Immature natural killer cell (primary cell): Measurements from ENCODE around the gene RAC2. TPM values are rescaled to one million over a fixed set of nuclear protein-coding genes. Genes with fewer than 3 reads are reported as not detected.
"Not testable (repeated sequence)": the region's sequence is repeated elsewhere in the genome, so short reads cannot be mapped to it uniquely, and the experiment has no call there.

ENCODE experiments used
- DNase-seq, 3 donors: peaks; one replicate each; pipeline ENCODE4 v3.0.0; 2022; ENCODE audit warnings: mixed read lengths in 1 of 3
- H3K27ac Mint-ChIP-seq, 6 donors: one replicate each; pipeline ENCODE4 v1.8.0; 2020; ENCODE audit warnings: mixed read lengths in 6 of 6, mild to moderate bottlenecking in 5 of 6, inconsistent platforms in 4 of 6, moderate library complexity in 3 of 6
- H3K27me3 Mint-ChIP-seq, 3 donors: one replicate each; pipeline ENCODE4 v1.8.0; 2020 to 2021; ENCODE audit warnings: low read depth in 3 of 3, mild to moderate bottlenecking in 3 of 3, mixed read lengths in 3 of 3, moderate library complexity in 3 of 3, inconsistent platforms in 1 of 3
- H3K36me3 Mint-ChIP-seq, 3 donors: one replicate each; pipeline ENCODE4 v1.8.0; 2020; ENCODE audit warnings: mixed read lengths in 3 of 3, inconsistent platforms in 2 of 3, mild to moderate bottlenecking in 2 of 3
- H3K4me1 Mint-ChIP-seq, 2 donors: one replicate each; pipeline ENCODE4 v1.8.0; 2020; ENCODE audit warnings: inconsistent platforms in 2 of 2, mild to moderate bottlenecking in 2 of 2, mixed read lengths in 2 of 2, moderate library complexity in 1 of 2
- H3K4me3 Mint-ChIP-seq, 5 donors: one replicate each; pipeline ENCODE4 v1.8.0; 2020; ENCODE audit warnings: mild to moderate bottlenecking in 5 of 5, mixed read lengths in 5 of 5, inconsistent platforms in 3 of 5, moderate library complexity in 3 of 5
- H3K9me3 Mint-ChIP-seq, 6 donors: one replicate each; pipeline ENCODE4 v1.8.0; 2020; ENCODE audit warnings: mild to moderate bottlenecking in 6 of 6, mixed read lengths in 6 of 6, inconsistent platforms in 4 of 6, moderate library complexity in 3 of 6
- polyA plus RNA-seq, 3 donors: library from polyadenylated mRNA; unstranded; fragments of 300-500 nt; fragmentation: Illumina TruSeq; gene quantifications; one replicate each; pipeline ENCODE4 v1.2.3, GENCODE V29; 2021

RAC2 gene
- polyA plus RNA-seq, 3 donors from 2014 or later = 962 to 1,843 (median 1,262) TPM

- peaks cover 0 to 1% (median 0%) of the 10 kb centered on the region in 6 donors for H3K9me3 Mint-ChIP-seq
- H3K4me1 Mint-ChIP-seq = peaks cover 12 to 18% of the 10 kb centered on the region in 2 donors
- H3K27ac Mint-ChIP-seq = no peak overlapping the region
- no peaks in the 10 kb centered on the region for H3K36me3 Mint-ChIP-seq
- peaks cover 1 to 7% (median 5%) of the 10 kb centered on the region in 3 donors for H3K27me3 Mint-ChIP-seq
- DNase-seq = no peak
- no peak overlapping the region for H3K4me3 Mint-ChIP-seq
These were observed 14.1 kb upstream of the RAC2 start for GRCh38 chr22:37258005-37258752.

DNA sequence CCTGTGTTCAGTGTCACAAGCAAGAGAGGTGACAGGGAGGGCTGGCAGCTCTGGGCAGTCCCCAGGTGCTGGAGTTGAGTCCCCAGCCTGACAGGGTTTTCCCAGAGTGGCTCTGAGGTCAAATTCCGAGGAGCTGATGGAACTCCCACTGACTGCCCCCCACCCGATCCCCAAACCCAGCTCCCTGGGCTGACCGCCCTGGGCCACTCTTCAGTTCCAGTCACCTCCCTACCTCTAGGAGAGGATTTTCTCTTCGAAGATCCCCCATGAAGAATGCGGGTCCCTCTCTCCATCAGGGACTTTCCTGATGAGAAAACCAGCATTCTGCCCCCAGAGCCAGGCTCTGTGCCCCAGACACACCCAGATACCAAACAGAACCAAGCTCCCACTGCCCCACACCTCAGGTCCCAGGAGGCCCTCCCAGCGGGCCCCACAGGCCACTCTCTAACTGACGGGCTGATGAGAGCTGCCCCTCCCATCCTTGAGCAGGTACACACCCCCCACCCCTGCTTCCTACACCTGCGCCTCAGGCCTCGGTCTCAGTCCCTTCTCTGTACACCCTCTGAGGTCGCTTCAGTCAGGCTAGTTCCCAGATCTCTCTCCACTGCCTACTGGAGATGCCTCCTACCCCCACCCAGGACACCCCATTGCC, 12.1 kb upstream of the RAC2 start:
- no peak for DNase-seq
- Mint-ChIP-seq H3K27ac (no peak overlapping the region), H3K36me3 (no peaks in the 10 kb centered on the region), H3K4me3 (no peak overlapping the region), H3K27me3 (peaks cover 1 to 3% (median 3%) of the 10 kb centered on the region in 3 donors), H3K9me3 (peaks cover 0 to 1% (median 0%) of the 10 kb centered on the region in 6 donors), H3K4me1 (peaks cover 12 to 18% of the 10 kb centered on the region in 2 donors)

DNA sequence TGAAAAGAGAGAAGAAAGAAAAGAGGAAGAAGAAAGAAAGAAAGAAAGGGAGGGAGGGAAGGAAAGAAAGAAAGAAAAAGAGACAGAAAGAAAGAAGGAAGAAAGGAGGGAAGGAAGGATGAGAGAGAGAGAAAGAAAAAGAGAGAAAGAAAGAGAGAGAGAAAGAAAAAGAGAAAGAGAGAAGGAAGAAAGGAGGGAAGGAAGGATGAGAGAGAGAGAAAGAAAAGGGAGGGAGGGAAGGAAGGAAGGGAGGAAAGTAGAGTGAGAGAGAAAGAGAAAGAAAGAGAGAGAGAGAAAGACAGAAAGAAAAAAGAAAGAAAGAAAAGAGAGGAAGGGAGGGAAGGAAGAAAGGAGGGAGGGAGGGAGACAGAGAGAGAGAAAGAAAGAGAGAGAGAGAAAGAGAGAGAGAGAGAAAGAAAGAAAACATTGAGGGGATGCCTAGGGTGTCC, 11.5 kb upstream of the RAC2 start:
- no peak for DNase-seq
- Mint-ChIP-seq H3K4me1 (peaks cover 6 to 11% of the 10 kb centered on the region in 2 donors), H3K27me3 (peaks cover 0 to 3% (median 1%) of the 10 kb centered on the region in 3 donors), H3K36me3 (no peaks in the 10 kb centered on the region), H3K4me3 (no peak overlapping the region), H3K27ac (peak overlapping the region in 1 of 6 donors; percentile 49), H3K9me3 (no peaks in the 10 kb centered on the region)

DNA sequence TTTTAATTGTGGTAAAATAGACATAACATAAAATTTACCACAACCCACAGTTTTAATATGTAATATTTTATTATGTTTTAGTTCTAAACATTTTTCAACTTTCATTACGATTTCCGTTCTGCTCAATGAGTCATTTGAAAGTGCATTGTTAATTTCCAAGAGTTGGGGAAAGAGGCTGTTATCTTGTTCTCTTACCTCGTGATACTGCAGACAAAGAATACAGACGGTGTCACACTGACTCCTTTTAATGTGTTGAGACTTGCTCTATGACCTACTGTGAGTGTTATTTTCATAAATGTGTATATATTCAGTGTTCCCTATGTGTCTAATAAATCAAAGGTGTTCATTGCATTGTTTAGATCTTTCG, 10.8 kb upstream of the RAC2 start:
- H3K27me3 Mint-ChIP-seq = peaks cover 0 to 3% (median 1%) of the 10 kb centered on the region in 3 donors
- no peaks in the 10 kb centered on the region for H3K36me3 Mint-ChIP-seq
- H3K9me3 Mint-ChIP-seq = no peaks in the 10 kb centered on the region
- DNase-seq = no peak
- no peak overlapping the region for H3K27ac Mint-ChIP-seq
- H3K4me3 Mint-ChIP-seq = no peak overlapping the region
- peaks cover 5 to 8% of the 10 kb centered on the region in 2 donors for H3K4me1 Mint-ChIP-seq

- no peak for DNase-seq
- Mint-ChIP-seq H3K4me1 (peaks cover under 1 to 3% of the 10 kb centered on the region in 2 donors), H3K27ac (no peak overlapping the region), H3K4me3 (no peak overlapping the region), H3K27me3 (peaks cover 0 to 3% (median 1%) of the 10 kb centered on the region in 3 donors), H3K9me3 (no peaks in the 10 kb centered on the region), H3K36me3 (no peaks in the 10 kb centered on the region)
These were observed 10.3 kb upstream of the RAC2 start for GRCh38 chr22:37254209-37254866.

- no peaks in the 10 kb centered on the region for H3K4me1 Mint-ChIP-seq
- H3K36me3 Mint-ChIP-seq = no peaks in the 10 kb centered on the region
- H3K27ac Mint-ChIP-seq = no peak overlapping the region
- peaks cover 0 to 3% (median 3%) of the 10 kb centered on the region in 3 donors for H3K27me3 Mint-ChIP-seq
- DNase-seq = no peak
- H3K9me3 Mint-ChIP-seq = no peaks in the 10 kb centered on the region
- H3K4me3 Mint-ChIP-seq = no peak overlapping the region
These were observed 9.1 kb upstream of the RAC2 start for GRCh38 chr22:37253126-37253660.

GRCh38 chr22:37251836-37252235, 7.8 kb upstream of the RAC2 start:
- H3K36me3 Mint-ChIP-seq, DNase-seq, H3K27ac Mint-ChIP-seq, H3K9me3 Mint-ChIP-seq, H3K4me3 Mint-ChIP-seq, H3K27me3 Mint-ChIP-seq, H3K4me1 Mint-ChIP-seq: not testable (repeated sequence)

DNA sequence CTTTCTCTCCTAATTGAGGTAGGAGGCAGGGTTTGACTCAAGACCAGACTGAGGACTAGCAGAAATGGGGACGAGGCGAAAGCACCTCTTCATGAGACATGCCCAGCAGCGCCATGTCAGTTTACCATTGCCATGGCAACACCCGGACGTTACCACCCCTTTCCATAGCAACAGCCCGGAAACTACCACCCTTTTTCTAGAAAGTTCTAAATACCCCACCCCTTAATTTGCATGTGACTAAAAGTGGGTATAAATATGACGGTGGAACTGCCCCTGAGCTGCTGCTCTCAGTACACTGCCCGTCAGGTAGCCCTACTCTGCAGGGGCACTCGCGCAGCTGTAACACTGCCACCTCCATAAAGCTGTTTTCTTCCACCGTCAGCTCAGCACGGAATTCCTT, 5.9 kb upstream of the RAC2 start:
- H3K27me3 Mint-ChIP-seq = peaks cover 0 to 5% (median 2%) of the 10 kb centered on the region in 3 donors
- H3K9me3 Mint-ChIP-seq = no peaks in the 10 kb centered on the region
- H3K4me1 Mint-ChIP-seq = peaks cover 9 to 10% of the 10 kb centered on the region in 2 donors
- no peaks in the 10 kb centered on the region for H3K36me3 Mint-ChIP-seq
- DNase-seq = no peak
- no peak overlapping the region for H3K4me3 Mint-ChIP-seq
- no peak overlapping the region for H3K27ac Mint-ChIP-seq

DNA sequence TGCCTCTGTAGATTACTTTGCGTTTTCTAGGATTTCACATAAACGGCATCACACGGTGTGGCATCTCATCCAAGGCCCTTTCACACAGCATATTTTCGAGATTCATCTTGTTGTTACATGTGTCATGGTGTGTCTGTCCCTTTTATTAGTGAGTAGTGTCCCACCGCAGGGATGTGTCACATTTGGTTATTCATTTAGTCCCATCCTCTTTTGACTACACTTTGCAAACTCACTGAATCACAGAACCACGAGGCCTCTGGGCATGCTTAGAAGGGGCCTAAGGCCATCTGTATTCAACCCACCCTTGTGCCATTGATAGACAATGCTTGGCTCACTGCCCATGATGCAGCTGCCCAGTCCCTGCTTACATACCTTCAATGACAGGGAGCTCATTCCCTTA, 4.2 kb upstream of the RAC2 start:
- Mint-ChIP-seq H3K9me3 (no peaks in the 10 kb centered on the region), H3K27me3 (peaks cover 9 to 14% (median 11%) of the 10 kb centered on the region in 3 donors), H3K27ac (no peak overlapping the region), H3K36me3 (no peaks in the 10 kb centered on the region), H3K4me1 (peaks cover 21 to 22% of the 10 kb centered on the region in 2 donors), H3K4me3 (no peak overlapping the region)
- DNase-seq = no peak

GRCh38 chr22:37245740-37246139, 1.7 kb upstream of the RAC2 start:
- DNase-seq = no peak
- Mint-ChIP-seq H3K4me3 (peak overlapping the region in 2 of 5 donors; percentile 33 to 35), H3K9me3 (no peaks in the 10 kb centered on the region), H3K27ac (peak overlapping the region in 3 of 6 donors; percentile 24 to 99 (median 99)), H3K4me1 (peaks cover 41 to 42% of the 10 kb centered on the region in 2 donors), H3K27me3 (peaks cover 15 to 29% (median 20%) of the 10 kb centered on the region in 3 donors), H3K36me3 (peaks cover 0 to 12% (median 7%) of the 10 kb centered on the region in 3 donors)

DNA sequence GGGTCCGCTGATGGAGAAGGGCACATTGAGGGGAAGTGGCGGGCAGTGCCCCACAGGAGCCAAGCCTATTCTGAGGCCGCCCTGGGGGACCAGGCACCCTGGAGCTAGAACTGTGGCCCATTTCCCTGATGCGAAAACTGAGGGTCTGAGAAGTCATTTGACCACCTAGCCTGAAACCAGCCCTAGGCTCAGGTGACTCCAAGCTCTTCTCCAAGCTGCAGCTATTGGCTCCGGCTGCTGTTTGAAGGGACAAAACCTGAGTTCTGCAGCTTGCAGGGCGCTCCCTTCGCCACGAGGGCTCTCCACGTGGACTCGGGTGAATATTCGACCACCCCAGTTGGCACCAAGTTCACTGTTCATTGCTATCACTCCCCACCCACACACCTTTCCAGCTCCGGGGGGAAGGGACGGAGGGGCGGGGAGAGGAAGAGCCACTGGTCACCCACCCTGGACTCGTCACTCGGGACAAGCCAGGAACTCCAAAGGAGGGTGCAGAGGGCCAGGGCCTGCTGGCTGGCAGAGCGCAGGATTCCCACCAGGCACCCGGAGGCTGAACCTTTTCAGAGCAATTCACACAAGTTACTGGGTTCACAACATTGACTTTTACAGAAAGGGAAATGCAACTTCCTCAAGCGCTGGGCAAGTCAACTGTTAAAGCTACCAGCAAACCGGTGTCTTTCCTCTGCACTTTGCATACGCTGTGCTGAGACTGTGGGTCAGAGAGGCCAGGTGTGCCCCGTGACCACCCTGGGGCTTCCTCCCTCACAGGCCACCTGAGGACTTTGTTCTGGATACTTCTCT, 1.1 kb upstream of the RAC2 start:
- H3K9me3 Mint-ChIP-seq = no peaks in the 10 kb centered on the region
- peaks cover 48 to 49% of the 10 kb centered on the region in 2 donors for H3K4me1 Mint-ChIP-seq
- no peak for DNase-seq
- H3K27ac Mint-ChIP-seq = peak overlapping the region; percentile 91 to 99 (median 98)
- H3K27me3 Mint-ChIP-seq = peaks cover 15 to 34% (median 20%) of the 10 kb centered on the region in 3 donors
- peak overlapping the region; percentile 88 to 99 (median 98) for H3K4me3 Mint-ChIP-seq
- peaks cover 4 to 18% (median 13%) of the 10 kb centered on the region in 3 donors for H3K36me3 Mint-ChIP-seq

DNA sequence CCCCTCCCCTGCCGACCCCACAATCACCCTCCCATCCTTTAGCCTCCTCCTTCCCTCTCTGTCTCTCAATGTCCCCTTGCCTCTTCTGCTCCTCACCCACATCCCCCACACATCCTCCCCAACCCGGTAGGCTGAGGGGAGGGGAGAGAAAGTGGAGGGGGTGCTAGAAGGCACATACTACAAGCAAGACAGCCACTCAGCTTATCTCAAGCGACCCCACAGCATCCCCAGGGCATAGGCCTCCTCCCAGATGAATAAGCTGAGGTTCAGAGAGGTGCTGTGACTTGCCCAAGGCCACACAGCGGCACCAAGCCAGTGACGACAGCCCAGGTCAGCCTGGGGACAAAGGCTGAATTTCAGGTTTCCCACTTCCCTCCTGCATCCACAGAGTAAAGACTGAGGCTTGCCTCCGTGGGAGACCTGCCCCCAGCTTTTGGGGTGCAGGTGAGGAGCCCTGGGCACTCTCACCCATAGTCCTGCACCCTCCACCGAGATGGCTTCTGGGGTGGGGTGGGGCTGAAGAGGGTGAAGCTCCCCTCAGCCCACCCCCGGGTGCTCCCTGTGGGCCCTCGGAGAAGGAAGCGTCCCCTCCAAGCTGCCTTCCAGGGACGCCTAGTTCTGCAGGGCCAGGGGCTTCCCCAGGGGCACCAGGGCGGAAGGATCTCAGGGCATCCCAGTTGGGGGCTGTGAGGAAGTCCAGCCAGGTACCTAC, 511 bp downstream of the RAC2 start:
- Mint-ChIP-seq H3K9me3 (no peaks in the 10 kb centered on the region), H3K36me3 (peaks cover 6 to 26% (median 13%) of the 10 kb centered on the region in 3 donors), H3K4me1 (peaks cover 63 to 64% of the 10 kb centered on the region in 2 donors), H3K4me3 (peak overlapping the region; percentile 88 to 99 (median 98)), H3K27ac (peak overlapping the region; percentile 95 to 99 (median 98)), H3K27me3 (peaks cover 15 to 39% (median 20%) of the 10 kb centered on the region in 3 donors)
- DNase-seq = peak in 2 of 3 donors; percentile 39 to 44
